KMS-11 (cell line): Measurements from ENCODE around the gene POLR2M.

Experiments
- H2AFZ ChIP-seq: fragments of 200-600 bp; sonication (generic); 2 replicates; pipeline ENCODE4 v1.6.1; 2016; ENCODE audit warnings: antibody characterized with exemption, mixed run types, low read depth
- H3K27ac ChIP-seq: fragments of 200-600 bp; sonication (generic); 2 replicates; pipeline ENCODE4 v1.6.1; 2016; ENCODE audit warnings: mild to moderate bottlenecking, mixed run types
- H3K27me3 ChIP-seq: fragments of 200-600 bp; sonication (generic); 2 replicates; pipeline ENCODE4 v1.6.1; 2017; ENCODE audit warnings: mild to moderate bottlenecking, low read depth, mixed run types, moderate library complexity; ENCODE audit not compliant: insufficient read depth
- H3K36me3 ChIP-seq: fragments of 200-600 bp; sonication (generic); 2 replicates; pipeline ENCODE4 v1.6.1; 2017; ENCODE audit warnings: mild to moderate bottlenecking, mixed run types; ENCODE audit not compliant: insufficient read depth
- H3K4me1 ChIP-seq: fragments of 200-600 bp; sonication (generic); 2 replicates; pipeline ENCODE4 v1.6.1; 2016; ENCODE audit warnings: mild to moderate bottlenecking, low read depth, mixed run types; ENCODE audit not compliant: poor library complexity, severe bottlenecking
- H3K4me2 ChIP-seq: fragments of 200-600 bp; sonication (generic); 2 replicates; pipeline ENCODE4 v1.7.0; 2016; ENCODE audit warnings: mild to moderate bottlenecking, mixed run types
- H3K4me3 ChIP-seq: fragments of 200-600 bp; sonication (generic); IDR thresholded peaks from 2 replicates; pipeline ENCODE4 v1.6.1; 2017; ENCODE audit warnings: low read depth, low read length, mixed read lengths; ENCODE audit not compliant: insufficient read depth
- H3K79me2 ChIP-seq: fragments of 200-600 bp; sonication (generic); 2 replicates; pipeline ENCODE4 v1.6.1; 2016; ENCODE audit warnings: low read depth, mixed run types; ENCODE audit not compliant: insufficient read depth
- H3K9ac ChIP-seq: fragments of 200-600 bp; sonication (generic); 2 replicates; pipeline ENCODE4 v1.6.1; 2016; ENCODE audit warnings: mild to moderate bottlenecking, mixed run types
- H4K20me1 ChIP-seq: fragments of 200-600 bp; sonication (generic); 2 replicates; pipeline ENCODE4 v1.6.1; 2016; ENCODE audit warnings: mild to moderate bottlenecking, mixed run types; ENCODE audit not compliant: insufficient read depth
- CTCF ChIP-seq: fragments of 200-600 bp; sonication (generic); conservative IDR thresholded peaks from 2 replicates; pipeline ENCODE4 v1.6.1; 2017; ENCODE audit warnings: low read depth, mild to moderate bottlenecking, antibody characterized with exemption, low read length, moderate library complexity, mixed read lengths

The POLR2M gene

DNA sequence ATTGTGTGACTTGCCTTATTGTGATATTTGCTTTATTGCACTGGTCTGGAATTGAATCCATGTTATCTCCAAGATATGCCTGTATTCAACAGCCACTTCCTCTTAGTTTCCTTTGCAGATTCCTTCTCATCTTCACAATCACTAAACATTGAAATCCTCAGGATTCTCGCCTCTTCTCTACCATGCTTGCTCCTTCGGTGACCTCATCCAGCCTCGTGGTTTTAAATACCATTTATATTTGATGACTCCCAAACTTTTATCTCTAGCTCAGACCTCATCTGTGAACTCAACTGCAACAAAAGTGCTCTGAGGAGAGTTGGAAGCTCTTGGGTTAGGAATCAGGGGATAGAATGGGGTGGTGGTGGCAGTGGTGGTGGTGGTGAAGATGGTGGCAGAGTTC, 19.9 kb downstream of the POLR2M start:
- no peak overlapping the region for H3K4me3 ChIP-seq

GRCh38 chr15:57727031-57727430, 20.5 kb downstream of the POLR2M start:
- no peaks in the 10 kb centered on the region for H3K27me3 ChIP-seq
- no peaks in the 10 kb centered on the region for H3K36me3 ChIP-seq
- H3K9ac ChIP-seq, result no peak overlapping the region
- no peak for TF ChIP-seq CTCF
- H3K4me2 ChIP-seq, result no peak overlapping the region
- H3K4me3 ChIP-seq, result no peak overlapping the region
- H3K4me1 ChIP-seq, result no peaks in the 10 kb centered on the region
- no peak overlapping the region for H2AFZ ChIP-seq
- no peaks in the 10 kb centered on the region for H4K20me1 ChIP-seq
- no peak overlapping the region for H3K27ac ChIP-seq
- H3K79me2 ChIP-seq, result no peaks in the 10 kb centered on the region

More for the DNA sequence above, 19.9 kb downstream of the POLR2M start:
- no peaks in the 10 kb centered on the region for H3K36me3 ChIP-seq
- H3K27me3 ChIP-seq, result no peaks in the 10 kb centered on the region
- H4K20me1 ChIP-seq, result no peaks in the 10 kb centered on the region
- no peaks in the 10 kb centered on the region for H3K79me2 ChIP-seq
- no peak overlapping the region for H3K27ac ChIP-seq
- no peak for TF ChIP-seq CTCF
- no peak overlapping the region for H3K4me2 ChIP-seq
- H3K9ac ChIP-seq, result no peak overlapping the region
- H2AFZ ChIP-seq, result no peak overlapping the region
- H3K4me1 ChIP-seq, result no peaks in the 10 kb centered on the region

DNA sequence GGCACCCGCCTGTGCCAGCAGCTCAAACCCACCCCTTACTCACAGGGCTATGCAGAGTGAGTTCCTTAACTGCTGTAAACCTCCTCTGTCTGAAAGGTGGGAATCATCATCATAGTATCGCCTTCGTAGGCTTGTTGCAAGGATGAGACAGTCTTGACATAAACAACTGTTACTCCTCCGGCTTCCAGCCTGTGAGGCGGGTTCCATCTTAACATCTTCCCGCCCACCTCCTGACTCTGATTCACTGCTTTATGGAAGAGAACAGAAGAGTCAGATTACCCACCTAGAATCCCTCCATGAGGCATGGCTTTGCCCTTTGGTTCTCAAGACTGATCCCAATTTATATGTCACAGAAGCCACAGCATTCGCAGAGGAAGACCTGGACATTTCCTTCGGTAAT, 21.9 kb downstream of the POLR2M start:
- TF ChIP-seq CTCF, result no peak

GRCh38 chr15:57730876-57731275, 24.4 kb downstream of the POLR2M start:
- Histone ChIP-seq H3K79me2 (no peaks in the 10 kb centered on the region), H3K4me1 (no peaks in the 10 kb centered on the region), H3K36me3 (no peaks in the 10 kb centered on the region), H3K9ac (no peak overlapping the region), H2AFZ (no peak overlapping the region), H3K4me3 (no peak overlapping the region), H4K20me1 (no peaks in the 10 kb centered on the region), H3K27me3 (no peaks in the 10 kb centered on the region), H3K4me2 (no peak overlapping the region), H3K27ac (no peak overlapping the region)
- no peak for TF ChIP-seq CTCF

More for the DNA sequence above, 21.9 kb downstream of the POLR2M start:
- Histone ChIP-seq H3K36me3 (no peaks in the 10 kb centered on the region), H3K79me2 (no peaks in the 10 kb centered on the region), H3K9ac (no peak overlapping the region), H3K27ac (no peak overlapping the region), H3K4me3 (no peak overlapping the region), H4K20me1 (no peaks in the 10 kb centered on the region), H3K4me1 (no peaks in the 10 kb centered on the region), H3K4me2 (no peak overlapping the region), H2AFZ (no peak overlapping the region), H3K27me3 (no peaks in the 10 kb centered on the region)
